Measurements from ENCODE around the gene FAM168B.

DNA sequence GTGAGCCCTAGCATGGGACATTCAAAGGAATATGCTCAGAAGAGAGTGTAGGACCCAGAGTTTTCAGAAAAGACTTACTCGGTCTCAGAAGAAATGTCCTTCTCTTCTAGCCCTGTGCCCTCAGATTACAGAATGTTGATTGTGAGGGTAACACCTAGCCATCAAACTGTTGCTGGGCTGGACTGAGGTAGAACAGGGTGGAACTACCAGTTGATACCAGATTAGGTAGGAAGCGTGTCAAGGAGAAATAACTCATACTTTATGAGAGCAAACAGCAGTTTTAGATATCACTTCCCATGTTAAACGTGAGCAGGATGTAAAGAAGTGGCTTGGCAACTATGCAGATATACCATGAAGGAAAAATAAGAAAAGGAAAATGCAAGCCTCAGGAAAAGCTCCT, 34.7 kb upstream of the FAM168B start:
- TF ChIP-seq EZH2 (IDR thresholded peaks at IDR 0.05; ENCODE audit: low read depth) = no peak
- TF ChIP-seq, protein P1, sequence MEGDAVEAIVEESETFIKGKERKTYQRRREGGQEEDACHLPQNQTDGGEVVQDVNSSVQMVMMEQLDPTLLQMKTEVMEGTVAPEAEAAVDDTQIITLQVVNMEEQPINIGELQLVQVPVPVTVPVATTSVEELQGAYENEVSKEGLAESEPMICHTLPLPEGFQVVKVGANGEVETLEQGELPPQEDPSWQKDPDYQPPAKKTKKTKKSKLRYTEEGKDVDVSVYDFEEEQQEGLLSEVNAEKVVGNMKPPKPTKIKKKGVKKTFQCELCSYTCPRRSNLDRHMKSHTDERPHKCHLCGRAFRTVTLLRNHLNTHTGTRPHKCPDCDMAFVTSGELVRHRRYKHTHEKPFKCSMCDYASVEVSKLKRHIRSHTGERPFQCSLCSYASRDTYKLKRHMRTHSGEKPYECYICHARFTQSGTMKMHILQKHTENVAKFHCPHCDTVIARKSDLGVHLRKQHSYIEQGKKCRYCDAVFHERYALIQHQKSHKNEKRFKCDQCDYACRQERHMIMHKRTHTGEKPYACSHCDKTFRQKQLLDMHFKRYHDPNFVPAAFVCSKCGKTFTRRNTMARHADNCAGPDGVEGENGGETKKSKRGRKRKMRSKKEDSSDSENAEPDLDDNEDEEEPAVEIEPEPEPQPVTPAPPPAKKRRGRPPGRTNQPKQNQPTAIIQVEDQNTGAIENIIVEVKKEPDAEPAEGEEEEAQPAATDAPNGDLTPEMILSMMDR (conservative IDR thresholded peaks at IDR 0.05) = no peak
